Stimulated activated CD4-positive, alpha-beta T cell treated with anti-CD3 and anti-CD28 coated beads, Interleukin-1b, Interleukin-23, amount 100 ng/mL, for 48 hours (primary cell): ENCODE data around the gene MARF1.
"Not testable (repeated sequence)": the region's sequence is repeated elsewhere in the genome, so short reads cannot be mapped to it uniquely, and the experiment has no call there.

ENCODE experiments used
- DNase-seq: peaks from one replicate; pipeline ENCODE4 v3.0.0-alpha.2; 2020

The MARF1 gene

GRCh38 chr16:15567823-15568222 is 75.1 kb downstream of the MARF1 start:
- DNase-seq = no peak

- no peak for DNase-seq
These were observed 76.9 kb downstream of the MARF1 start for GRCh38 chr16:15566095-15566494.

DNA sequence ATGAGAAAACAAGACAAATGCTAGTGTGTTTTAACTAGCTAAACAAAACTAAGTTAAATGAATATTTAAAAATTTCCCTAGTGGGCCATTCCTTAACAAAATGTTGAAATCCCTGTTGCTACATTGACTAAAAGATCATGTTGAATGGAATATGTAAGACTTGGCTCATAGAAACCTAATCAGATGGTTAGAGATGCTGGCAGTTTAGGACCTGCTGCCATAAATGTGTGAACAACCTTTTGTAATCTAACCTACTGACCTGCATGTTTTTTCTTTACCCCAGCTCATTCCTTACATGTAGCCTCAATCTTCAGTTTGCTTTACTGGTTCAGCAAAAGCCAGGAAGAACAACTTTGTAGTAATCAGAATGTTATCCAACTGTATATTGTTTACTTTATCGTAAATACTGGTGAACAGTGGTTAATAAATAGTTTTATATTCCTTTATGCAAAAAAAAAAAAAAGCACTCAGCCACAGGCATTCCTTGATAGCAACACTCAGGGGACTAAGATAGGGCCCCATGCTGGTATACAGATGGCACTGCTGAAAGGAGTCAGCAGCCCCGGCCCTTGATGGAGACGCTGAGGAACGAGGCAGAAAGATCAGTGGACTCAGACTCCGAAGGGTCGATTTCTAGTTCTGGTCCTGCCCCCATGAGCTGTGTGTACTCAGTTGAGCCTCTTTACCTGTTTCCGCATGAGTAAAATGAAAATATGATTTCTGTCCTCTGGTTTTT is 78.2 kb downstream of the MARF1 start:
- no peak for DNase-seq

GRCh38 chr16:15559176-15559575 is 83.8 kb downstream of the MARF1 start:
- no peak for DNase-seq

DNA sequence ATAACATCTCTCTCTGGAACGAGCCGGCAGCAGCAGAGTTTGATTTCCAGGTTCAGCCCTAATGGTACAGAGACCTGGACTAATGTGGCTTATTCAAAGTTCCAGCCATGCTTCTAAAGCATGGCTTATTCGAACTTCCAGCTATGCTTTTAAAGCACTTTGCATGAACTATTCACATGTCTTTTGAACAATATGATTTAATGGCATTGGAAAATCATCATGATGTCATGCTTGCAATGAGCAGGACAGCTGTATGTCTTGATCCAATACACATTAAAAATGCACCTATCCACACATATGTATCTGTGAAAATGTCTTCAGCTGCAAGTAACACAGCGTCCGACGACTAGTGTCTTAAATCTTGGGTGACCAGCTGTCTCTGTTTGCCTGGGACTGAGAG is 85.7 kb downstream of the MARF1 start:
- DNase-seq = no peak

DNA sequence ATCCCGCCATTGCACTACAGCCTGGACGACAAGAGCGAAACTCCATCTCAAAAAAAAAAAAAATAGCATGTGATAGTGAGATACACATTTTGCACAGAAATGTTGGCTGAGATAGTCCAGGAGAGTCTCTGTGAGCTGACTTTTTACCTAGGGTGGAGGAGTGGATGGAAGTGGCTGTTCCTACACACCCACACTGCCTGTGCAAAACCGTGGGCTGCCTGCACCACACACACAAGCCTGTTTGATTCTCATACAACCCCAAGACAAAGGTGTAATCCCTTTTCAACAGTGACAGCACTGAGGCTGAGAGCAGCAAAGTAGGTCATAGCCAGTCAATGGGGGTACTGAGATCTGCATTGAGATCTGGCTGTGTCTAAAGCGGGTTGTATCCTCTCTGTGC is 86.8 kb downstream of the MARF1 start:
- no peak for DNase-seq

GRCh38 chr16:15553313-15554088 is 89.5 kb downstream of the MARF1 start:
- DNase-seq = peak; percentile 68

GRCh38 chr16:15552507-15552906 is 90.4 kb downstream of the MARF1 start:
- peak; percentile 22 for DNase-seq

DNA sequence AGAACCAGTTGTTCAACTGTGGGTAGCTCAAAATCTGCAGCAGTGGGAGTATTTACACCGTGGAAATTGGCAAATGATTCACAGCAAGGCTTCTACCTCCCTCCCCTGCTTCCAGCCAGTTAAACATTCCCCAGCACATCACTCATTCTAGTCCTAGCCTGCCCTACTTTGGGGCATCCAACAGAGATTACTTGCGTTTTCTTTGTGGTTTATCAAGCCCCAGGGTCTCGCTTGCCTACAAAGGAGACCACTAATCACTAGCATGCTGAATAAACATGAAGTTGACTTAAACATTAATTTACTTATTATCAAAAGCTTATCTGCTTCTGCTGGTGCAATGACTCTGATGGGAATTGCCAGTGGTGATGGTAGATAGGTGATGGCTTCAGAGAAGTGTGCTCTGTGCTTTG is 94.5 kb downstream of the MARF1 start:
- no peak for DNase-seq

GRCh38 chr16:15547768-15548096 is 95.2 kb downstream of the MARF1 start:
- no peak for DNase-seq

DNA sequence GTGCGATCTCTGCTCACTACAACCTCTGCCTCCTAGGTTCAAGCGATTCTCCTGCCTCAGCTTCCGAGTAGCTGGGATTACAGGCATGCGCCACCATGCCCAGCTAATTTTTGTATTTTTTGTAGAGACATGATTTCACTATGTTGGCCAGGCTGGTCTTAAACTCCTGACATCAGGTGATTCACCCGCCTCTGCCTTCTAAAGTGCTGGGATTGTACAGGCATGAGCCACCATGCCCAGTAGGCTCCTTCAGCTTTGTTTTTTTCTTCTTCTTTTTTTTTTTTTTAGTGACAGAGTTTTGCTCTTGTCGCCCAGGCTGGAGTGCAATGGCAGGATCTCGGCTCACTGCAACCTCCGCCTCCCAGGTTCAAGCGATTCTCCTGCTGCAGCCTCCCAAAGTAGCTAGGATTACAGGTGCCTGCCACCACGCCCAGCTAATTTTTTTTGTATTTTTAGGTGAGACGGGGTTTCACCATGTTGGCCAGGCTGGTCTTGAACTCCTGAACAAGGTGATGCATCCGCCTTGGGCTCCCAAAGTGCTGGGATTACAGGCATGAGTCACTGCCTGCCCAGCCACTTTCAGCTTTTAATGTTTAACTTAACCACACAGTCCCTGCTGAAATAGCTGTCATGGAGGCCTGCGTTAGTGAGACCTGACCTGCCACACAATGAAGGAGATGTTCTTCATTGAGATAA is 95.7 kb downstream of the MARF1 start:
- not testable (repeated sequence) for DNase-seq

GRCh38 chr16:15545544-15545943 is 97.4 kb downstream of the MARF1 start:
- no peak for DNase-seq

DNA sequence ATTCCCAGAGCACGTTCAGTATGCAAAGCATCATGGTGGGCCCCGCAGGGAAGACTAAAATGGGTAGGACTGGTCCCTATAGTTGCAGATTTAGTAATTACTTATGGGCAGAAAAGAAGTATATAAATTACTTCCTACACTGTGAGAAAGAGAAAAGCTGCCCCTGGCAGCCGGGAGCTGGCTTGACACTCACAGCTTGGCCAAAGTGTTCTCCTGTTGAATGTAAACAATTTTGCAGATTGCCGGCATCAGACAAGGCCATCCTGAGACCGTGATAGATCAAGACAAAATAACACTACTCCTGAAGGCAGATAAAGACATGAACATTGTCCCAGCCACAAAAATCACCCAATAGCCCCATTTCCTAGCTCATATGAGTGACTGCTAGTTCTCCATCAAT is 98.5 kb downstream of the MARF1 start:
- DNase-seq = no peak
